Astrocyte (in vitro differentiated cells and primary cell): ENCODE data around the gene GPR89A. TPM values are rescaled to one million over a fixed set of nuclear protein-coding genes. Genes with fewer than 3 reads are reported as not detected.

ENCODE experiments used
- DNase-seq: peaks from one replicate; pipeline ENCODE4 v3.0.0-alpha.2; 2010; ENCODE audit warnings: low read depth
- FAIRE-seq: peaks from 2 replicates; lab custom pipeline; 2011; peaks lifted over from hg19 to GRCh38; lab: Jason Lieb, UNC
- H2AFZ ChIP-seq: 2 replicates; pipeline ENCODE4 v1.6.0; 2012; ENCODE audit warnings: low read depth, low read length, inconsistent platforms
- H3K27ac ChIP-seq: 2 replicates; pipeline ENCODE4 v1.5.1; 2011; ENCODE audit warnings: low read depth, low read length, inconsistent platforms
- H3K27me3 ChIP-seq: 2 replicates; pipeline ENCODE4 v1.6.0; 2011; ENCODE audit warnings: low read length, inconsistent platforms; ENCODE audit not compliant: insufficient read depth
- H3K36me3 ChIP-seq: 2 replicates; pipeline ENCODE4 v1.5.1; 2011; ENCODE audit warnings: low read length, inconsistent platforms; ENCODE audit not compliant: insufficient read depth
- H3K4me1 ChIP-seq: 2 replicates; pipeline ENCODE4 v1.5.1; 2011; ENCODE audit warnings: low read length, inconsistent platforms; ENCODE audit not compliant: insufficient read depth
- H3K4me2 ChIP-seq: 2 replicates; pipeline ENCODE4 v1.6.0; 2012; ENCODE audit warnings: low read length, inconsistent platforms
- H3K4me3 ChIP-seq: 2 replicates; pipeline ENCODE4 v1.5.1; 2011; ENCODE audit warnings: low read depth, mild to moderate bottlenecking, low read length, inconsistent platforms; ENCODE audit not compliant: insufficient read depth
- H3K79me2 ChIP-seq: 2 replicates; pipeline ENCODE4 v1.6.0; 2012; ENCODE audit warnings: mild to moderate bottlenecking, low read length, inconsistent platforms; ENCODE audit not compliant: insufficient read depth
- H3K9ac ChIP-seq: 2 replicates; pipeline ENCODE4 v1.6.0; 2012; ENCODE audit warnings: mild to moderate bottlenecking, low read length, inconsistent platforms
- H3K9me3 ChIP-seq: 2 replicates; pipeline ENCODE4 v1.5.1; 2012; ENCODE audit warnings: low read depth, mild to moderate bottlenecking, low read length, inconsistent platforms; ENCODE audit not compliant: insufficient read depth
- H4K20me1 ChIP-seq: 2 replicates; pipeline ENCODE4 v1.6.0; 2012; ENCODE audit warnings: low read length, inconsistent platforms; ENCODE audit not compliant: insufficient read depth
- H3K27ac Mint-ChIP-seq: one replicate; pipeline ENCODE4 v1.8.0; 2021; ENCODE audit warnings: mild to moderate bottlenecking, mixed read lengths; ENCODE audit not compliant: unreplicated experiment
- H3K27me3 Mint-ChIP-seq: one replicate; pipeline ENCODE4 v1.8.0; 2021; ENCODE audit warnings: low read depth, mixed read lengths; ENCODE audit not compliant: unreplicated experiment
- H3K36me3 Mint-ChIP-seq: one replicate; pipeline ENCODE4 v1.8.0; 2021; ENCODE audit warnings: low read depth, mixed read lengths; ENCODE audit not compliant: unreplicated experiment
- H3K4me1 Mint-ChIP-seq: one replicate; pipeline ENCODE4 v1.8.0; 2021; ENCODE audit warnings: low read depth, mixed read lengths; ENCODE audit not compliant: unreplicated experiment
- H3K4me3 Mint-ChIP-seq: one replicate; pipeline ENCODE4 v1.8.0; 2021; ENCODE audit warnings: mild to moderate bottlenecking, moderate library complexity, mixed read lengths; ENCODE audit not compliant: unreplicated experiment
- H3K9me3 Mint-ChIP-seq: one replicate; pipeline ENCODE4 v1.8.0; 2021; ENCODE audit warnings: mild to moderate bottlenecking, mixed read lengths; ENCODE audit not compliant: unreplicated experiment
- CTCF ChIP-seq: IDR thresholded peaks from 2 replicates; pipeline ENCODE4 v1.5.1; 2011; ENCODE audit warnings: low read depth, mild to moderate bottlenecking, inconsistent platforms, low read length, moderate library complexity; ENCODE audit not compliant: insufficient read depth
- EZH2 ChIP-seq: IDR thresholded peaks from 2 replicates; pipeline ENCODE4 v1.6.1; 2012; ENCODE audit warnings: mild to moderate bottlenecking, low read length, inconsistent platforms; ENCODE audit not compliant: insufficient read depth
- total RNA-seq: library from RNA; stranded (reverse); gene quantifications from 2 replicates; pipeline ENCODE4 v1.2.1, GENCODE V29; 2021

Gene GPR89A
- total RNA-seq, 1 donor from 2014 or later, result 19.1 TPM

GRCh38 chr1:145695821-145696629 lies 88.2 kb downstream of the GPR89A start:
- Histone ChIP-seq H3K36me3 (no peaks in the 10 kb centered on the region), H4K20me1 (no peaks in the 10 kb centered on the region), H3K4me2 (no peak overlapping the region), H3K4me3 (no peak overlapping the region), H3K9me3 (no peaks in the 10 kb centered on the region), H3K27me3 (no peaks in the 10 kb centered on the region), H3K4me1 (peaks cover 6% of the 10 kb centered on the region), H2AFZ (no peak overlapping the region), H3K9ac (no peak overlapping the region), H3K79me2 (no peaks in the 10 kb centered on the region), H3K27ac (no peak overlapping the region)
- FAIRE-seq, result no peak
- no peak overlapping the region for H3K27ac Mint-ChIP-seq
- H3K27me3 Mint-ChIP-seq, result peaks cover 19% of the 10 kb centered on the region
- DNase-seq, result no peak
- H3K4me1 Mint-ChIP-seq, result peaks cover 5% of the 10 kb centered on the region
- no peak overlapping the region for H3K4me3 Mint-ChIP-seq
- no peaks in the 10 kb centered on the region for H3K9me3 Mint-ChIP-seq
- peaks cover 2% of the 10 kb centered on the region for H3K36me3 Mint-ChIP-seq
- TF ChIP-seq EZH2, result no peak

- no peak overlapping the region for H3K4me3 ChIP-seq
- DNase-seq (no peak), FAIRE-seq (no peak)
- Mint-ChIP-seq H3K36me3 (peaks cover 2% of the 10 kb centered on the region), H3K4me3 (no peak overlapping the region), H3K27ac (no peak overlapping the region), H3K4me1 (peaks cover 6% of the 10 kb centered on the region), H3K27me3 (peaks cover 19% of the 10 kb centered on the region), H3K9me3 (no peaks in the 10 kb centered on the region)
- TF ChIP-seq EZH2, result no peak
- TF ChIP-seq CTCF, result no peak
- peaks cover under 1% of the 10 kb centered on the region for H3K4me1 ChIP-seq
- no peaks in the 10 kb centered on the region for H3K9me3 ChIP-seq
- H3K4me2 ChIP-seq, result no peak overlapping the region
- no peak overlapping the region for H3K27ac ChIP-seq
- no peaks in the 10 kb centered on the region for H3K27me3 ChIP-seq
- no peaks in the 10 kb centered on the region for H3K36me3 ChIP-seq
- no peak overlapping the region for H2AFZ ChIP-seq
- no peak overlapping the region for H3K9ac ChIP-seq
- no peaks in the 10 kb centered on the region for H3K79me2 ChIP-seq
- H4K20me1 ChIP-seq, result no peaks in the 10 kb centered on the region
Observed at GRCh38 chr1:145696630-145696960, 88.8 kb downstream of the GPR89A start.

GRCh38 chr1:145701306-145701862 lies 93.6 kb downstream of the GPR89A start:
- Histone ChIP-seq H3K27me3 (no peaks in the 10 kb centered on the region), H3K9ac (no peak overlapping the region), H3K27ac (no peak overlapping the region), H3K4me2 (no peak overlapping the region), H3K36me3 (no peaks in the 10 kb centered on the region), H3K4me3 (no peak overlapping the region), H2AFZ (no peak overlapping the region), H3K9me3 (no peaks in the 10 kb centered on the region), H3K4me1 (no peaks in the 10 kb centered on the region), H4K20me1 (no peaks in the 10 kb centered on the region), H3K79me2 (no peaks in the 10 kb centered on the region)
- no peak overlapping the region for H3K27ac Mint-ChIP-seq
- peaks cover 10% of the 10 kb centered on the region for H3K27me3 Mint-ChIP-seq
- H3K4me3 Mint-ChIP-seq, result no peak overlapping the region
- TF ChIP-seq EZH2 (no peak), CTCF (no peak)
- no peaks in the 10 kb centered on the region for H3K36me3 Mint-ChIP-seq
- peaks cover 11% of the 10 kb centered on the region for H3K4me1 Mint-ChIP-seq
- no peaks in the 10 kb centered on the region for H3K9me3 Mint-ChIP-seq
- DNase-seq (no peak), FAIRE-seq (no peak)
